HEK293 (cell line): ENCODE measurements around the gene ARIH1.

Experiments used
- ZBTB21 ChIP-seq: fragments of 450-650 bp; formaldehyde crosslinking; IDR thresholded peaks from 2 replicates; pipeline ENCODE4 v1.5.1; 2017; ENCODE audit warnings: missing biosample characterization, missing genetic modification characterization
- ZNF324 ChIP-seq: fragments of 450-650 bp; formaldehyde crosslinking; IDR thresholded peaks from 2 replicates; pipeline ENCODE4 v1.5.1; 2016; ENCODE audit warnings: missing biosample characterization, missing genetic modification characterization
- ZNF830 ChIP-seq: fragments of 450-650 bp; IDR thresholded peaks from 2 replicates; pipeline ENCODE4 v1.5.0; 2018; ENCODE audit warnings: missing biosample characterization, missing genetic modification characterization, low read depth, mild to moderate bottlenecking, moderate library complexity
- TF ChIP-seq, protein P1 (sequence below): fragments of 450-650 bp; formaldehyde crosslinking; IDR thresholded peaks from 2 replicates; pipeline ENCODE4 v1.5.1; 2016; ENCODE audit warnings: missing biosample characterization, missing genetic modification characterization
- TF ChIP-seq, protein P2 (sequence below): fragments of 450-650 bp; formaldehyde crosslinking; IDR thresholded peaks from 2 replicates; pipeline ENCODE4 v1.5.1; 2016; ENCODE audit warnings: missing biosample characterization, missing genetic modification characterization
- TF ChIP-seq, protein P3 (sequence below): fragments of 450-650 bp; formaldehyde crosslinking; IDR thresholded peaks from 2 replicates; pipeline ENCODE4 v1.5.1; 2016; ENCODE audit warnings: missing biosample characterization, missing genetic modification characterization
- TF ChIP-seq, protein P4 (sequence below): fragments of 450-650 bp; formaldehyde crosslinking; IDR thresholded peaks from 2 replicates; pipeline ENCODE4 v1.5.1; 2016; ENCODE audit warnings: missing biosample characterization, missing genetic modification characterization
- TF ChIP-seq, protein P5 (sequence below): fragments of 450-650 bp; formaldehyde crosslinking; IDR thresholded peaks from 2 replicates; pipeline ENCODE4 v1.5.1; 2017; ENCODE audit warnings: missing biosample characterization, missing genetic modification characterization
- TF ChIP-seq, protein P6 (sequence below): sonication (generic); formaldehyde crosslinking; IDR thresholded peaks from 2 replicates; pipeline ENCODE4 v1.8.1; 2022; ENCODE audit warnings: mild to moderate bottlenecking, moderate library complexity, missing genetic modification reagents

DNA sequence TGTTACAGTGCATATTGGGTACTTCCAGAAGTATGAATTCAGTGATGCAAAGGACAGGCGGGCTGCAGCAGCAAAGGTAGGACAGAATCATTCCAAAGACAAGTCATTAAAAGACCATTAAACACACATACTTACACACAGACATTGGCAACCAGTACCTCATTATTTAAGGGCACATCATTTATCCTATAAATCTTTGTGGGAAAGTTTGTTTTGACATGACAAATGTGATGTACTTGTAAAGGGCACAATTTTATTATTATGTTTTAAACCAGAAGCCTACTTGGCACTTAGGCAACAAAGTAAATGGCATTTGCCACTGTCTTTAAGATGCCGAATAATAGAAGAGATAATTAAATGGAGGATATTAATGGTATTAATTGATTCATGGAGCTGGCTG lies 22.7 kb downstream of the ARIH1 start:
- TF ChIP-seq, protein P1, sequence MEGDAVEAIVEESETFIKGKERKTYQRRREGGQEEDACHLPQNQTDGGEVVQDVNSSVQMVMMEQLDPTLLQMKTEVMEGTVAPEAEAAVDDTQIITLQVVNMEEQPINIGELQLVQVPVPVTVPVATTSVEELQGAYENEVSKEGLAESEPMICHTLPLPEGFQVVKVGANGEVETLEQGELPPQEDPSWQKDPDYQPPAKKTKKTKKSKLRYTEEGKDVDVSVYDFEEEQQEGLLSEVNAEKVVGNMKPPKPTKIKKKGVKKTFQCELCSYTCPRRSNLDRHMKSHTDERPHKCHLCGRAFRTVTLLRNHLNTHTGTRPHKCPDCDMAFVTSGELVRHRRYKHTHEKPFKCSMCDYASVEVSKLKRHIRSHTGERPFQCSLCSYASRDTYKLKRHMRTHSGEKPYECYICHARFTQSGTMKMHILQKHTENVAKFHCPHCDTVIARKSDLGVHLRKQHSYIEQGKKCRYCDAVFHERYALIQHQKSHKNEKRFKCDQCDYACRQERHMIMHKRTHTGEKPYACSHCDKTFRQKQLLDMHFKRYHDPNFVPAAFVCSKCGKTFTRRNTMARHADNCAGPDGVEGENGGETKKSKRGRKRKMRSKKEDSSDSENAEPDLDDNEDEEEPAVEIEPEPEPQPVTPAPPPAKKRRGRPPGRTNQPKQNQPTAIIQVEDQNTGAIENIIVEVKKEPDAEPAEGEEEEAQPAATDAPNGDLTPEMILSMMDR (tag by site-specific recombination) = no peak
- TF ChIP-seq ZNF324 (tag by site-specific recombination) (no peak), ZBTB21 (tag by site-specific recombination) (no peak), ZNF830 (tag by site-specific recombination) (no peak)
- TF ChIP-seq, protein P2, sequence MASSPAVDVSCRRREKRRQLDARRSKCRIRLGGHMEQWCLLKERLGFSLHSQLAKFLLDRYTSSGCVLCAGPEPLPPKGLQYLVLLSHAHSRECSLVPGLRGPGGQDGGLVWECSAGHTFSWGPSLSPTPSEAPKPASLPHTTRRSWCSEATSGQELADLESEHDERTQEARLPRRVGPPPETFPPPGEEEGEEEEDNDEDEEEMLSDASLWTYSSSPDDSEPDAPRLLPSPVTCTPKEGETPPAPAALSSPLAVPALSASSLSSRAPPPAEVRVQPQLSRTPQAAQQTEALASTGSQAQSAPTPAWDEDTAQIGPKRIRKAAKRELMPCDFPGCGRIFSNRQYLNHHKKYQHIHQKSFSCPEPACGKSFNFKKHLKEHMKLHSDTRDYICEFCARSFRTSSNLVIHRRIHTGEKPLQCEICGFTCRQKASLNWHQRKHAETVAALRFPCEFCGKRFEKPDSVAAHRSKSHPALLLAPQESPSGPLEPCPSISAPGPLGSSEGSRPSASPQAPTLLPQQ (tag by site-specific recombination) = no peak
- TF ChIP-seq, protein P3, sequence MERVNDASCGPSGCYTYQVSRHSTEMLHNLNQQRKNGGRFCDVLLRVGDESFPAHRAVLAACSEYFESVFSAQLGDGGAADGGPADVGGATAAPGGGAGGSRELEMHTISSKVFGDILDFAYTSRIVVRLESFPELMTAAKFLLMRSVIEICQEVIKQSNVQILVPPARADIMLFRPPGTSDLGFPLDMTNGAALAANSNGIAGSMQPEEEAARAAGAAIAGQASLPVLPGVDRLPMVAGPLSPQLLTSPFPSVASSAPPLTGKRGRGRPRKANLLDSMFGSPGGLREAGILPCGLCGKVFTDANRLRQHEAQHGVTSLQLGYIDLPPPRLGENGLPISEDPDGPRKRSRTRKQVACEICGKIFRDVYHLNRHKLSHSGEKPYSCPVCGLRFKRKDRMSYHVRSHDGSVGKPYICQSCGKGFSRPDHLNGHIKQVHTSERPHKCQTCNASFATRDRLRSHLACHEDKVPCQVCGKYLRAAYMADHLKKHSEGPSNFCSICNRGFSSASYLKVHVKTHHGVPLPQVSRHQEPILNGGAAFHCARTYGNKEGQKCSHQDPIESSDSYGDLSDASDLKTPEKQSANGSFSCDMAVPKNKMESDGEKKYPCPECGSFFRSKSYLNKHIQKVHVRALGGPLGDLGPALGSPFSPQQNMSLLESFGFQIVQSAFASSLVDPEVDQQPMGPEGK (tag by site-specific recombination) = no peak
- TF ChIP-seq, protein P4, sequence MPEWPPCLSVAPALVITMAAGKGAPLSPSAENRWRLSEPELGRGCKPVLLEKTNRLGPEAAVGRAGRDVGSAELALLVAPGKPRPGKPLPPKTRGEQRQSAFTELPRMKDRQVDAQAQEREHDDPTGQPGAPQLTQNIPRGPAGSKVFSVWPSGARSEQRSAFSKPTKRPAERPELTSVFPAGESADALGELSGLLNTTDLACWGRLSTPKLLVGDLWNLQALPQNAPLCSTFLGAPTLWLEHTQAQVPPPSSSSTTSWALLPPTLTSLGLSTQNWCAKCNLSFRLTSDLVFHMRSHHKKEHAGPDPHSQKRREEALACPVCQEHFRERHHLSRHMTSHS (tag by site-specific recombination) = no peak
- TF ChIP-seq, protein P5, sequence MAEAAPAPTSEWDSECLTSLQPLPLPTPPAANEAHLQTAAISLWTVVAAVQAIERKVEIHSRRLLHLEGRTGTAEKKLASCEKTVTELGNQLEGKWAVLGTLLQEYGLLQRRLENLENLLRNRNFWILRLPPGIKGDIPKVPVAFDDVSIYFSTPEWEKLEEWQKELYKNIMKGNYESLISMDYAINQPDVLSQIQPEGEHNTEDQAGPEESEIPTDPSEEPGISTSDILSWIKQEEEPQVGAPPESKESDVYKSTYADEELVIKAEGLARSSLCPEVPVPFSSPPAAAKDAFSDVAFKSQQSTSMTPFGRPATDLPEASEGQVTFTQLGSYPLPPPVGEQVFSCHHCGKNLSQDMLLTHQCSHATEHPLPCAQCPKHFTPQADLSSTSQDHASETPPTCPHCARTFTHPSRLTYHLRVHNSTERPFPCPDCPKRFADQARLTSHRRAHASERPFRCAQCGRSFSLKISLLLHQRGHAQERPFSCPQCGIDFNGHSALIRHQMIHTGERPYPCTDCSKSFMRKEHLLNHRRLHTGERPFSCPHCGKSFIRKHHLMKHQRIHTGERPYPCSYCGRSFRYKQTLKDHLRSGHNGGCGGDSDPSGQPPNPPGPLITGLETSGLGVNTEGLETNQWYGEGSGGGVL (tag by site-specific recombination) = no peak
- TF ChIP-seq, protein P6, sequence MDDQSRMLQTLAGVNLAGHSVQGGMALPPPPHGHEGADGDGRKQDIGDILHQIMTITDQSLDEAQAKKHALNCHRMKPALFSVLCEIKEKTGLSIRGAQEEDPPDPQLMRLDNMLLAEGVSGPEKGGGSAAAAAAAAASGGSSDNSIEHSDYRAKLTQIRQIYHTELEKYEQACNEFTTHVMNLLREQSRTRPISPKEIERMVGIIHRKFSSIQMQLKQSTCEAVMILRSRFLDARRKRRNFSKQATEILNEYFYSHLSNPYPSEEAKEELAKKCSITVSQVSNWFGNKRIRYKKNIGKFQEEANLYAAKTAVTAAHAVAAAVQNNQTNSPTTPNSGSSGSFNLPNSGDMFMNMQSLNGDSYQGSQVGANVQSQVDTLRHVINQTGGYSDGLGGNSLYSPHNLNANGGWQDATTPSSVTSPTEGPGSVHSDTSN = no peak
